OCI-LY7 (cell line): ENCODE data around the gene CA5A. TPM values are rescaled to one million over a fixed set of nuclear protein-coding genes. Genes with fewer than 3 reads are reported as not detected.
"Not testable (repeated sequence)": the region's sequence is repeated elsewhere in the genome, so short reads cannot be mapped to it uniquely, and the experiment has no call there.

Experiments used
- BruUV-seq: library from RNA; stranded (reverse); fragments of 400-500 nt; replicated peaks from 2 replicates; lab custom pipeline; 2021; lab: Mats Ljungman, UMichigan
- CTCF ChIA-PET: fragments of 300-600 bp; sonication (Branson Sonifier 250); formaldehyde crosslinking; loops from one replicate; lab custom pipeline; 2022; ENCODE audit warnings: antibody characterized with exemption; ENCODE audit not compliant: unreplicated experiment; lab: Charles Lee
- POLR2A ChIA-PET: fragments of 300-600 bp; sonication (Branson Sonifier 250); formaldehyde crosslinking; loops from one replicate; lab custom pipeline; 2022; ENCODE audit warnings: antibody characterized with exemption; lab: Charles Lee
- DNase-seq: peaks from one replicate; pipeline ENCODE4 v3.0.0-alpha.2; 2015; ENCODE audit warnings: low spot score
- H2AFZ ChIP-seq: fragments of 200-600 bp; sonication (generic), shearing (Covaris generic); 2 replicates; pipeline ENCODE4 v1.6.1; 2014; ENCODE audit warnings: mild to moderate bottlenecking, antibody characterized with exemption, low read length, moderate library complexity
- H3K27ac ChIP-seq: fragments of 200-600 bp; sonication (generic); 2 replicates; pipeline ENCODE4 v1.5.1; 2014; ENCODE audit warnings: mixed run types, low read depth, mild to moderate bottlenecking, moderate library complexity, low read length, inconsistent platforms; ENCODE audit not compliant: poor library complexity, severe bottlenecking
- H3K36me3 ChIP-seq: fragments of 200-600 bp; sonication (generic); 2 replicates; pipeline ENCODE4 v1.6.1; 2014; ENCODE audit warnings: mild to moderate bottlenecking, antibody characterized with exemption, low read length, moderate library complexity, mixed read lengths; ENCODE audit not compliant: insufficient read depth
- H3K4me1 ChIP-seq: fragments of 200-600 bp; sonication (generic); 2 replicates; pipeline ENCODE4 v1.5.1; 2014; ENCODE audit warnings: mild to moderate bottlenecking, low read length; ENCODE audit not compliant: insufficient read depth, poor library complexity, severe bottlenecking
- H3K4me2 ChIP-seq: fragments of 200-600 bp; sonication (generic); 2 replicates; pipeline ENCODE4 v1.6.1; 2014; ENCODE audit warnings: mild to moderate bottlenecking, low read length
- H3K4me3 ChIP-seq: fragments of 200-600 bp; sonication (generic); 2 replicates; pipeline ENCODE4 v1.5.1; 2014; ENCODE audit warnings: mild to moderate bottlenecking, low read depth, low read length; ENCODE audit not compliant: poor library complexity, severe bottlenecking
- H3K79me2 ChIP-seq: fragments of 200-600 bp; sonication (generic); 2 replicates; pipeline ENCODE4 v1.6.1; 2016; ENCODE audit warnings: low read depth, mild to moderate bottlenecking, low read length, moderate library complexity, mixed read lengths; ENCODE audit not compliant: insufficient read depth
- H3K9me2 ChIP-seq: fragments of 200-600 bp; sonication (generic); 2 replicates; pipeline ENCODE4 v1.6.1; 2016; ENCODE audit warnings: mild to moderate bottlenecking, low read length, mixed read lengths; ENCODE audit not compliant: insufficient read depth
- H3K9me3 ChIP-seq: fragments of 200-600 bp; sonication (generic); 2 replicates; pipeline ENCODE4 v1.6.1; 2014; ENCODE audit warnings: mild to moderate bottlenecking, mixed run types, low read length, mixed read lengths
- H4K20me1 ChIP-seq: fragments of 200-600 bp; sonication (generic); 2 replicates; pipeline ENCODE4 v1.6.1; 2014; ENCODE audit warnings: mild to moderate bottlenecking, antibody characterized with exemption, low read length, moderate library complexity, mixed read lengths; ENCODE audit not compliant: insufficient read depth
- CTCF ChIP-seq: fragments of 200-600 bp; sonication (generic); conservative IDR thresholded peaks from 2 replicates; pipeline ENCODE4 v1.5.1; 2014; ENCODE audit warnings: mild to moderate bottlenecking, antibody characterized with exemption, low read length, moderate library complexity, mixed read lengths
- intact Hi-C: fragments of 100-400 bp; cut with micrococcal nuclease; formaldehyde crosslinking; loops from one replicate; pipeline ENCODE4 v1.10.0; 2022; ENCODE audit not compliant: unreplicated experiment
- total RNA-seq, 2 experiments: library from RNA; depleted of rRNA in 1 of 2; stranded (reverse); fragments of >200 nt in 1 of 2; shearing (Covaris generic) in 1 of 2; gene quantifications; 2 replicates each; pipeline ENCODE4 v1.2.3, GENCODE V29; 2014 to 2022

CA5A gene
- total RNA-seq, 2 experiments from 2014 or later, result not detected

- intact Hi-C loops, result loop anchor here (1.0 kb wide), 2 partner anchors 31 to 130 kb away; no protein-coding TSS in a partner anchor
- peak; percentile 83 for DNase-seq
- H3K9me3 ChIP-seq, H3K36me3 ChIP-seq, H3K9me2 ChIP-seq, H4K20me1 ChIP-seq, H3K4me1 ChIP-seq, H2AFZ ChIP-seq, POLR2A ChIA-PET, H3K79me2 ChIP-seq, H3K27ac ChIP-seq, BruUV-seq: not testable (repeated sequence)
- CTCF ChIA-PET, result interaction anchor here (1.1 kb wide), 1 partner anchor 130 kb away, joined by 3 read pairs; no protein-coding TSS in a partner anchor
- TF ChIP-seq CTCF, result peak; percentile 88
- Histone ChIP-seq H3K4me3 (peak overlapping the region; percentile 20), H3K4me2 (peak overlapping the region; percentile 61)
These were observed 27.0 kb downstream of the CA5A start for GRCh38 chr16:87909203-87909935.

DNA sequence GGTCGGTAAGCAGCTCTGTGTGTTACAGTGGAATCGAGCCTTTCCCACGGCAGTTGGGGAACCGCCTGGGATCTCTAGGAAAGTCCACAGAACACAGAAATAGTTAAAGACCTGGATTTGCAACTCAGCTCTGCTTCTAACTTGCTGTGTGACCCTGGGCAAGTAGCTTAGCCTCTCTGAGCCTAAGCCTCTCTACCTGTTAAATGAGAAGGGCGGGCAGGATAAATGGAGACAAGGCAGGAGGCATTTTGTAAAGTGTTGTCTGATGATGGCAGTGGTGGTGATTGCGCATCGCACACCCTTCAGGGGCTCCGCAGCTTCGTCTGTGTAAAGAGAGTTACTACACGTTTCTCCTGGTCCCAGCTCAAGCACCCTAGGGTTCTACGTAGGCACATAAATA is 28.2 kb downstream of the CA5A start:
- H4K20me1 ChIP-seq, H3K9me3 ChIP-seq, H3K4me3 ChIP-seq, H3K9me2 ChIP-seq, CTCF ChIA-PET, intact Hi-C loops, BruUV-seq, POLR2A ChIA-PET, H3K4me1 ChIP-seq, H3K36me3 ChIP-seq, H3K79me2 ChIP-seq, H3K4me2 ChIP-seq, H3K27ac ChIP-seq, H2AFZ ChIP-seq, DNase-seq: not testable (repeated sequence)

- DNase-seq, H3K4me3 ChIP-seq, H3K36me3 ChIP-seq, BruUV-seq, POLR2A ChIA-PET, H3K4me1 ChIP-seq, CTCF ChIA-PET, H3K79me2 ChIP-seq, H3K9me3 ChIP-seq, H3K27ac ChIP-seq, H2AFZ ChIP-seq, H3K9me2 ChIP-seq, H3K4me2 ChIP-seq, H4K20me1 ChIP-seq, intact Hi-C loops: not testable (repeated sequence)
These were observed 30.8 kb downstream of the CA5A start for GRCh38 chr16:87905521-87905920.

GRCh38 chr16:87904963-87905362 is 31.4 kb downstream of the CA5A start:
- H3K4me1 ChIP-seq, H3K9me3 ChIP-seq, BruUV-seq, H3K4me3 ChIP-seq, POLR2A ChIA-PET, H3K4me2 ChIP-seq, CTCF ChIA-PET, DNase-seq, H3K36me3 ChIP-seq, H2AFZ ChIP-seq, H3K27ac ChIP-seq, H3K79me2 ChIP-seq, H4K20me1 ChIP-seq, H3K9me2 ChIP-seq, intact Hi-C loops: not testable (repeated sequence)

DNA sequence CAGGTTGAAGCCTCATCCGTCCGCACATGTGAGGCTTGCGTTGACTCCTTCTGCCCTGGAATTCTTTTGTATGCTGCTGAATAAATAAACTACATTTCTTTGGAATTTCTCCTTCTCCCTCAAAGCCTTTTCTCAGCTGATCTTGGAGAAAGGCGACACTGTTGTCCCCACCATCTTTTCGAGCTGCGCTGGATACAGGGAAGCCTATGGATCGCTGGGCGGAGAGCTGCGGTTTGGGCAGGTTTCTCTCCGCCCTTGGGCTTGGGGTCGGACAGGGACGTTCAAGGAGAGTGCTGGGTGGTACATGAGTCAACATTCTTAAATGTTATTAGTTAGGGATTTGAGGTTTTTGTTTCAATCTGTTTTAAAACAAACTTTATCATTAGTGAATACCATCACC is 35.8 kb downstream of the CA5A start:
- H3K79me2 ChIP-seq, BruUV-seq: not testable (repeated sequence)

More for the DNA sequence above, 35.8 kb downstream of the CA5A start:
- H3K9me2 ChIP-seq, H4K20me1 ChIP-seq, CTCF ChIA-PET, H3K4me3 ChIP-seq, H3K9me3 ChIP-seq, H3K27ac ChIP-seq, POLR2A ChIA-PET, DNase-seq, H3K36me3 ChIP-seq, H3K4me2 ChIP-seq, H2AFZ ChIP-seq, intact Hi-C loops: not testable (repeated sequence)
- H3K4me1 ChIP-seq, result peaks cover 26% of the 10 kb centered on the region
